ENCODE measurements around the gene ATG9B.

The ATG9B gene

GRCh38 chr7:150998341-150998740 is 26.0 kb downstream of the ATG9B start:
- DNase-seq = no peak

GRCh38 chr7:150997817-150998216 is 26.5 kb downstream of the ATG9B start:
- DNase-seq = no peak

- no peak for DNase-seq
Measured at GRCh38 chr7:150997075-150997511, 27.2 kb downstream of the ATG9B start.

- no peak for DNase-seq
Measured at GRCh38 chr7:150996376-150997074, 27.8 kb downstream of the ATG9B start.

GRCh38 chr7:150994838-150995510 is 29.3 kb downstream of the ATG9B start:
- DNase-seq = no peak

GRCh38 chr7:150994141-150994837 is 30.0 kb downstream of the ATG9B start:
- no peak for DNase-seq

GRCh38 chr7:150993511-150993910 is 30.8 kb downstream of the ATG9B start:
- DNase-seq = no peak

GRCh38 chr7:150992833-150993302 is 31.4 kb downstream of the ATG9B start:
- DNase-seq = no peak

- DNase-seq = no peak
Measured at GRCh38 chr7:150992051-150992640, 32.1 kb downstream of the ATG9B start.

- no peak for DNase-seq
Measured at GRCh38 chr7:150990416-150991186, 33.7 kb downstream of the ATG9B start, which contains the start of gene NOS3. TSS of gene NOS3 (plus strand) at chr7:150991017. CDS start at chr7:150993804, 2,787 bp downstream.

- DNase-seq = no peak
Measured at GRCh38 chr7:150989456-150989855, 34.8 kb downstream of the ATG9B start.

- peak; percentile 73 for DNase-seq
Measured at GRCh38 chr7:150988230-150989226, 35.8 kb downstream of the ATG9B start.

GRCh38 chr7:150986556-150986955 is 37.7 kb downstream of the ATG9B start:
- DNase-seq = no peak

- DNase-seq = peak; percentile 53
Measured at GRCh38 chr7:150986099-150986512, 38.2 kb downstream of the ATG9B start.

GRCh38 chr7:150983893-150984368 is 40.4 kb downstream of the ATG9B start:
- DNase-seq = peak; percentile 51

- DNase-seq = no peak
Measured at GRCh38 chr7:150982351-150982750, 41.9 kb downstream of the ATG9B start.

GRCh38 chr7:150981644-150982043 is 42.6 kb downstream of the ATG9B start:
- no peak for DNase-seq

- no peak for DNase-seq
Measured at GRCh38 chr7:150980663-150981062, 43.6 kb downstream of the ATG9B start.

GRCh38 chr7:150979713-150980390 is 44.4 kb downstream of the ATG9B start:
- peak; percentile 69 for DNase-seq

Measured in right kidney (tissue), 1 donor.